OCI-LY7 (cell line): ENCODE data around the gene RBL2. TPM values are rescaled to one million over a fixed set of nuclear protein-coding genes. Genes with fewer than 3 reads are reported as not detected.

Experiments
- BruUV-seq: library from RNA; stranded (reverse); fragments of 400-500 nt; replicated peaks from 2 replicates; lab custom pipeline; 2021; lab: Mats Ljungman, UMichigan
- CTCF ChIA-PET: fragments of 300-600 bp; sonication (Branson Sonifier 250); formaldehyde crosslinking; loops from one replicate; lab custom pipeline; 2022; ENCODE audit warnings: antibody characterized with exemption; ENCODE audit not compliant: unreplicated experiment; lab: Charles Lee
- POLR2A ChIA-PET: fragments of 300-600 bp; sonication (Branson Sonifier 250); formaldehyde crosslinking; loops from one replicate; lab custom pipeline; 2022; ENCODE audit warnings: antibody characterized with exemption; lab: Charles Lee
- DNase-seq: peaks from one replicate; pipeline ENCODE4 v3.0.0-alpha.2; 2015; ENCODE audit warnings: low spot score
- H2AFZ ChIP-seq: fragments of 200-600 bp; sonication (generic), shearing (Covaris generic); 2 replicates; pipeline ENCODE4 v1.6.1; 2014; ENCODE audit warnings: mild to moderate bottlenecking, antibody characterized with exemption, low read length, moderate library complexity
- H3K27ac ChIP-seq: fragments of 200-600 bp; sonication (generic); 2 replicates; pipeline ENCODE4 v1.5.1; 2014; ENCODE audit warnings: mixed run types, low read depth, mild to moderate bottlenecking, moderate library complexity, low read length, inconsistent platforms; ENCODE audit not compliant: poor library complexity, severe bottlenecking
- H3K36me3 ChIP-seq: fragments of 200-600 bp; sonication (generic); 2 replicates; pipeline ENCODE4 v1.6.1; 2014; ENCODE audit warnings: mild to moderate bottlenecking, antibody characterized with exemption, low read length, moderate library complexity, mixed read lengths; ENCODE audit not compliant: insufficient read depth
- H3K4me1 ChIP-seq: fragments of 200-600 bp; sonication (generic); 2 replicates; pipeline ENCODE4 v1.5.1; 2014; ENCODE audit warnings: mild to moderate bottlenecking, low read length; ENCODE audit not compliant: insufficient read depth, poor library complexity, severe bottlenecking
- H3K4me2 ChIP-seq: fragments of 200-600 bp; sonication (generic); 2 replicates; pipeline ENCODE4 v1.6.1; 2014; ENCODE audit warnings: mild to moderate bottlenecking, low read length
- H3K4me3 ChIP-seq: fragments of 200-600 bp; sonication (generic); 2 replicates; pipeline ENCODE4 v1.5.1; 2014; ENCODE audit warnings: mild to moderate bottlenecking, low read depth, low read length; ENCODE audit not compliant: poor library complexity, severe bottlenecking
- H3K79me2 ChIP-seq: fragments of 200-600 bp; sonication (generic); 2 replicates; pipeline ENCODE4 v1.6.1; 2016; ENCODE audit warnings: low read depth, mild to moderate bottlenecking, low read length, moderate library complexity, mixed read lengths; ENCODE audit not compliant: insufficient read depth
- H3K9me2 ChIP-seq: fragments of 200-600 bp; sonication (generic); 2 replicates; pipeline ENCODE4 v1.6.1; 2016; ENCODE audit warnings: mild to moderate bottlenecking, low read length, mixed read lengths; ENCODE audit not compliant: insufficient read depth
- H3K9me3 ChIP-seq: fragments of 200-600 bp; sonication (generic); 2 replicates; pipeline ENCODE4 v1.6.1; 2014; ENCODE audit warnings: mild to moderate bottlenecking, mixed run types, low read length, mixed read lengths
- H4K20me1 ChIP-seq: fragments of 200-600 bp; sonication (generic); 2 replicates; pipeline ENCODE4 v1.6.1; 2014; ENCODE audit warnings: mild to moderate bottlenecking, antibody characterized with exemption, low read length, moderate library complexity, mixed read lengths; ENCODE audit not compliant: insufficient read depth
- CTCF ChIP-seq: fragments of 200-600 bp; sonication (generic); conservative IDR thresholded peaks from 2 replicates; pipeline ENCODE4 v1.5.1; 2014; ENCODE audit warnings: mild to moderate bottlenecking, antibody characterized with exemption, low read length, moderate library complexity, mixed read lengths
- EZH2phosphoT487 ChIP-seq: fragments of 200-600 bp; sonication (generic); IDR thresholded peaks from 2 replicates; pipeline ENCODE4 v1.6.1; 2018; ENCODE audit warnings: low read depth, borderline replicate concordance, mild to moderate bottlenecking, mixed run types, antibody characterized with exemption, low read length, moderate library complexity, mixed read lengths
- intact Hi-C: fragments of 100-400 bp; cut with micrococcal nuclease; formaldehyde crosslinking; loops from one replicate; pipeline ENCODE4 v1.10.0; 2022; ENCODE audit not compliant: unreplicated experiment
- total RNA-seq, 2 experiments: library from RNA; depleted of rRNA in 1 of 2; stranded (reverse); fragments of >200 nt in 1 of 2; shearing (Covaris generic) in 1 of 2; gene quantifications; 2 replicates each; pipeline ENCODE4 v1.2.3, GENCODE V29; 2014 to 2022

Gene RBL2
- total RNA-seq, 2 experiments from 2014 or later: 51.1 to 69.0 TPM

- TF ChIP-seq EZH2phosphoT487 (no peak), CTCF (no peak)
- H3K27ac ChIP-seq: no peak overlapping the region
- H3K9me3 ChIP-seq: no peaks in the 10 kb centered on the region
- peaks cover 14% of the 10 kb centered on the region for H3K4me1 ChIP-seq
- intact Hi-C loops: no loop called here
- BruUV-seq: no TSS peak
- ChIA-PET CTCF (no interaction called here), POLR2A (interaction anchor here (1.0 kb wide), 1 partner anchor 9 kb away, joined by 3 read pairs; no protein-coding TSS in a partner anchor)
- H3K36me3 ChIP-seq: peaks cover 37% of the 10 kb centered on the region
- no peaks in the 10 kb centered on the region for H4K20me1 ChIP-seq
- no peaks in the 10 kb centered on the region for H3K9me2 ChIP-seq
- H3K79me2 ChIP-seq: no peaks in the 10 kb centered on the region
- no peak for DNase-seq
- no peak overlapping the region for H2AFZ ChIP-seq
- no peak overlapping the region for H3K4me3 ChIP-seq
- no peak overlapping the region for H3K4me2 ChIP-seq
Measured at GRCh38 chr16:53498984-53499383, 64.7 kb downstream of the RBL2 start.

- DNase-seq: no peak
- TF ChIP-seq EZH2phosphoT487 (no peak), CTCF (no peak)
- ChIA-PET CTCF (no interaction called here), POLR2A (interaction anchor here (0.6 to 1.2 kb wide), 2 partner anchors 11 to 15 kb away, joined by 3 to 5 read pairs; no protein-coding TSS in a partner anchor)
- intact Hi-C loops: loop anchor here (5.0 kb wide), 2 partner anchors 369 to 444 kb away; no protein-coding TSS in a partner anchor
- no peaks in the 10 kb centered on the region for H3K9me2 ChIP-seq
- no peaks in the 10 kb centered on the region for H3K9me3 ChIP-seq
- H4K20me1 ChIP-seq: no peaks in the 10 kb centered on the region
- H3K4me3 ChIP-seq: no peak overlapping the region
- no TSS peak for BruUV-seq
- H3K4me2 ChIP-seq: peak overlapping the region; percentile 86
- no peak overlapping the region for H2AFZ ChIP-seq
- peaks cover 14% of the 10 kb centered on the region for H3K36me3 ChIP-seq
- peaks cover 23% of the 10 kb centered on the region for H3K4me1 ChIP-seq
- H3K79me2 ChIP-seq: no peaks in the 10 kb centered on the region
- H3K27ac ChIP-seq: no peak overlapping the region
Measured at GRCh38 chr16:53501216-53501859, 67.1 kb downstream of the RBL2 start.
